AG09309 (cell line): ENCODE results near the gene AGAP1.

Experiments used
- DNase-seq: peaks from one replicate; pipeline ENCODE4 v3.0.0-alpha.2; 2010; ENCODE audit warnings: low read depth
- H3K4me3 ChIP-seq: 2 replicates; pipeline ENCODE4 v1.5.1; 2011; ENCODE audit warnings: mild to moderate bottlenecking, low read depth, low read length, moderate library complexity; ENCODE audit not compliant: control insufficient read depth
- TF ChIP-seq, protein P1 (sequence below): IDR thresholded peaks from 2 replicates; pipeline ENCODE4 v1.5.1; 2011; ENCODE audit warnings: mild to moderate bottlenecking, low read depth, low read length, inconsistent platforms; ENCODE audit not compliant: insufficient read depth, control insufficient read depth; ENCODE audit errors: missing control alignments

The AGAP1 gene

DNA sequence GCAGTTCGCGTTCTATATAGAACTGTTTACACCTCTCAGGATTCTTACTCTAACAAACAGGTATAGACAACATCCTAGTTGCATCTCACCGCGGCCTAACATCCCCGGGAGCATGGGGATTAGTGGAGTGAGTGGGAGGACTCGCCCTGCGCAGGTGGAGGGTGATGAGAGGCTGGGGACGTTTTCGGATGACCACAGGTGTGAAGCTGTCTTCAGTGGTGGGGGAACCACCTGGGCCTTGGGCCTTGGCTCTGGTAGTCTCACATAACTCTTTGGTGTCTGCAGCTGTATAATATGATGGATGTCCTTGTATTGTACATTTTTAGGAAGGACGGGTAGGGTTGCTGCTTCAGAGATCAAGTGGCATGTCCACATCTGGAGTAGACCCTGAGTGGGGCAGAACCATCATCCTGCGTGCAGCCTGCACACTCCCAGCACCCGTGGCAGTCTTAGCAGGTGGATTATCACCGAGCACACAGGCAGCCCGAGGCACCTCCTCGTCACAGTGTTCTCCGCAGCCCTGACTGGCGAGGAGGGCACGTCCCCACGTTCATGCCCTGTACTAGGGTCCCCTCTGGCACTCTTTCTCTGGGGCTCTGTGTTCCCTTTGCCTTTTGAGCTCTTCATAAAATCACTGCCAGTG, 56.0 kb downstream of the AGAP1 start:
- TF ChIP-seq, protein P1, sequence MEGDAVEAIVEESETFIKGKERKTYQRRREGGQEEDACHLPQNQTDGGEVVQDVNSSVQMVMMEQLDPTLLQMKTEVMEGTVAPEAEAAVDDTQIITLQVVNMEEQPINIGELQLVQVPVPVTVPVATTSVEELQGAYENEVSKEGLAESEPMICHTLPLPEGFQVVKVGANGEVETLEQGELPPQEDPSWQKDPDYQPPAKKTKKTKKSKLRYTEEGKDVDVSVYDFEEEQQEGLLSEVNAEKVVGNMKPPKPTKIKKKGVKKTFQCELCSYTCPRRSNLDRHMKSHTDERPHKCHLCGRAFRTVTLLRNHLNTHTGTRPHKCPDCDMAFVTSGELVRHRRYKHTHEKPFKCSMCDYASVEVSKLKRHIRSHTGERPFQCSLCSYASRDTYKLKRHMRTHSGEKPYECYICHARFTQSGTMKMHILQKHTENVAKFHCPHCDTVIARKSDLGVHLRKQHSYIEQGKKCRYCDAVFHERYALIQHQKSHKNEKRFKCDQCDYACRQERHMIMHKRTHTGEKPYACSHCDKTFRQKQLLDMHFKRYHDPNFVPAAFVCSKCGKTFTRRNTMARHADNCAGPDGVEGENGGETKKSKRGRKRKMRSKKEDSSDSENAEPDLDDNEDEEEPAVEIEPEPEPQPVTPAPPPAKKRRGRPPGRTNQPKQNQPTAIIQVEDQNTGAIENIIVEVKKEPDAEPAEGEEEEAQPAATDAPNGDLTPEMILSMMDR = no peak
- no peak for DNase-seq
- no peak overlapping the region for H3K4me3 ChIP-seq

DNA sequence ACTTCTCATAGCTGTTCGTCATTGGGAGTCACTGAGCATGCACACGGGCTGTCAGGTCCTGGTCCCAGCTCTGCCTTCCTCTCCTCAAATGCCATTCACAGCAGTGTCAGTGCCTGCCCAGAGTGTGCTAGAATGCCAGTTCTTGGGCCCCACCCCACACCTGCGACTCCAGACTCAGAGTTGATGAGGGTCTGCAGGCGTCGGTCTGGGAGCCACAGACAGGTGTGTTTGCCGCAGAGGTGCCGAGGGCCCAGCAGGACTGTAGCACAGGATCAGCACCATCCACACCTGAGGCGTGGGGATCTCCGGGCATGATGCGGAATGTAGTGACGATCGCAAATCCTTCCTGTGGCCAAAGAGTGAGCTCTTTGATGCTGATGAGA, 56.5 kb downstream of the AGAP1 start:
- DNase-seq = no peak
- H3K4me3 ChIP-seq = no peak overlapping the region
- TF ChIP-seq, protein P1 = no peak

DNA sequence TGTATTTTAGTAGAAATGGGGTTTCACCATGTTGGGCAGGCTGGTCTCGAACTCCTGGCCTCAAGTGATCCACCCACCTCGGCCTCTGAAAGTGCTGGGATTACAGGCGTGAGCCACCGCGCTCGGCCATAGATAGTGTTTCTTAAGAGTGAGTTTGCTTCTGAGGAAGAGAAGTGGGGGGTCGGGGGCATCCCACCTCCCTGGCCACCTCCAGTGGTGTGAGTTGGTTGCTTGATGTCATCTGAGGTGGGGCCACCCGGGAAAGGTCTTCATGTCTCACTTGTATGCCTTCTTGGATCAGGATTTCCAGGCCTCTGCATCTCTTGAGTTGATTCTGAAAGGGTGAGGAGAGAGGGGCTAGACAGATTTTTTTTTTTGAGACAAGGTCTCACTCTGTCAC, 57.1 kb downstream of the AGAP1 start:
- DNase-seq = no peak
- TF ChIP-seq, protein P1 = no peak

DNA sequence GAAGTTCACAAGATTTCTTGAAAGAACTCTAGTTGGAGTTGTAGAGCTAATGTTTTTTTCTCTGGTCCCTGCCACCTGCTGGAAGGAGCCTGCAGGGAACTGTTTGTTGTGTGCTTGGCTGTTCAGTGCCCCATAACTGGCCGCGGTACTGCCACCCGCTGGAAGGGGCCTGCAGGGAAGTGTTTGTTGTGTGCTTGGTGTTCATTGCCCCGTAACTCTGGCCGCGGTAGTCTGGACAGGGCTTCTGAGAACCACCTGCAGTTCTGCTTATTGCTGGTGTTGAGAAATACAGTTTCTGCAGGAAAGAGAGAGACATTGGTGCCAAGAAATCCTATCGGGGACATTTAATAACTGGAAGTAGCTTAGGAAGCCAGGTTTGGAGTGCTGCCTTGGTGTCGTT, 58.1 kb downstream of the AGAP1 start:
- TF ChIP-seq, protein P1 = peak; percentile 82

More for the DNA sequence above, 57.1 kb downstream of the AGAP1 start:
- no peak overlapping the region for H3K4me3 ChIP-seq

DNA sequence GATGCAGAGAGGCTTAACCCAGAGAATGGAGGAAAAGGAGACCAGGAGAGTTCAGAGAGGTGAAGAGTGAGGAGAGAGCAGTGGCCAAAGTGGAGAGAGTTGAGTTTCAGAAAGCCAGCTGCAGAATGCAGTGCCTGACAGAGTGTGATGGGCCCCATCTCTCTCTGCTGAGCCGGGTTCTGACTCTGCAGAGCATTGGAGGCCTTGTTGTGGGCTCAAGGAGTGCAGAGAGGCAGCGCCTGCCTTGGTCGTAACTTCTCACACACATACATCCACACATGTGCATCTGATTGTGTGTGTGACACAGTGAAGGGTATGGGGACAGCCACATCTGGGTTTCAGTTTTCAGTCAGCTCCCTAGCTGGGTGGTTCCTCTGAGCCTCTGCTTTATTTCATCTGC, 58.8 kb downstream of the AGAP1 start:
- DNase-seq = no peak
- TF ChIP-seq, protein P1 = no peak
- H3K4me3 ChIP-seq = no peak overlapping the region

More for the DNA sequence above, 58.1 kb downstream of the AGAP1 start:
- peak; percentile 17 for DNase-seq
- H3K4me3 ChIP-seq = no peak overlapping the region

DNA sequence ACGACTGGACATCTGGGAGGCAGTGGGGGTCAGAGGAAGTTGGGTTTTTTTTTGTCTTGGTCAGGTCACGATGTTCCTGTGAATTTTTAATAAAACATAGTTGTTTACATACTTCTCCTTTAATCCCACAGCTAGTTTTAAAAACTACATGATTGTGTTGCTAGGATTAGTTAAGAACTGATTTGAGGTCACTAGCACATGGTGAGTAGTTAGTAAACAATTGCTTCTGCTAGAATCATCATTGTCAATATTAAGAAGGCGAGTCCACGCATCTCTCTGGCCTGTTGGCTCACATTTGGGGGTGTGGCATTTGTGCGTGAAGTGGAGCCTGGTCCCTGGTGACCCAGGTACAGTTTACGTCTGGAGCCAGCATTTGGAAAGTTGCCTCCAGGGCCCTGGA, 59.4 kb downstream of the AGAP1 start:
- no peak overlapping the region for H3K4me3 ChIP-seq
- no peak for DNase-seq
- TF ChIP-seq, protein P1 = no peak
